GM23248 (cell line): ENCODE data around the gene ICE2.

Experiments used
- EZH2 ChIP-seq: fragments of 200-600 bp; sonication (generic); IDR thresholded peaks from 2 replicates; pipeline ENCODE4 v1.6.1; 2018; ENCODE audit warnings: antibody characterized with exemption, mild to moderate bottlenecking; ENCODE audit not compliant: insufficient read depth, poor library complexity, severe bottlenecking
- EZH2phosphoT487 ChIP-seq: fragments of 200-600 bp; sonication (generic); IDR thresholded peaks from 2 replicates; pipeline ENCODE4 v1.6.1; 2018; ENCODE audit warnings: antibody characterized with exemption, moderate library complexity, mild to moderate bottlenecking, low read depth; ENCODE audit not compliant: insufficient read depth

DNA sequence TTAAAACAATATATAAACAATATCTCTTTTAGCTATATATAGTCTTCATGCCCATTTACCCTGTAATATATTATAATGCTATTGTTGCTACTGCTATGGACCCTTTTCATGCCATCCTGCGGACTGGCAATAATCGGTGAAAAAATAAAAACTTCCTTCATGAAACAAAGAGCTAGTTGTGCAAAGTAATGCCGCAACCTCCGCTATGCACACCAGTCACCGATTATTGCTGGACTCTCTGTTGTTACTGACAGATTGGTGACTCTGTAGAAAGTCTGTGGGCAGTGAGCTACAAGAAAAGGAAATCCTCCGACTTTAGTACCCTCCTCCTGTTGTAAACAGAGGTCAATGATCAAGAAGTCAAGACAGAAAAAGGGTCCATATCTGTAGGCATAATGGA lies 17.9 kb upstream of the ICE2 start:
- TF ChIP-seq EZH2 (no peak), EZH2phosphoT487 (no peak)
